HEK293T (cell line): ENCODE data around the gene EPHB1.

ENCODE experiments used
- ARNT ChIP-seq: fragments of 450-650 bp; IDR thresholded peaks from 2 replicates; pipeline ENCODE4 v1.6.1; 2017; ENCODE audit warnings: mild to moderate bottlenecking
- BHLHE40 ChIP-seq: fragments of 450-650 bp; IDR thresholded peaks from 2 replicates; pipeline ENCODE4 v1.6.1; 2016; ENCODE audit warnings: mild to moderate bottlenecking, moderate library complexity, borderline replicate concordance
- CTBP1 ChIP-seq: fragments of 450-650 bp; IDR thresholded peaks from 2 replicates; pipeline ENCODE4 v1.6.1; 2016; ENCODE audit warnings: borderline replicate concordance
- ELF4 ChIP-seq: fragments of 450-650 bp; IDR thresholded peaks from 2 replicates; pipeline ENCODE4 v1.6.1; 2017; ENCODE audit warnings: antibody characterized with exemption
- FOXA1 ChIP-seq: fragments of 450-650 bp; IDR thresholded peaks from 2 replicates; pipeline ENCODE4 v1.6.1; 2016; ENCODE audit warnings: mild to moderate bottlenecking
- FOXK2 ChIP-seq: fragments of 450-650 bp; IDR thresholded peaks from 2 replicates; pipeline ENCODE4 v1.6.1; 2016; ENCODE audit warnings: mild to moderate bottlenecking
- FOXM1 ChIP-seq: fragments of 450-650 bp; IDR thresholded peaks from 2 replicates; pipeline ENCODE4 v1.6.1; 2017; ENCODE audit warnings: mild to moderate bottlenecking, borderline replicate concordance
- HDGF ChIP-seq: fragments of 450-650 bp; IDR thresholded peaks from 2 replicates; pipeline ENCODE4 v1.6.1; 2017; ENCODE audit warnings: antibody characterized with exemption, borderline replicate concordance
- NFRKB ChIP-seq: fragments of 450-650 bp; IDR thresholded peaks from 2 replicates; pipeline ENCODE4 v1.6.1; 2016; ENCODE audit warnings: mild to moderate bottlenecking, moderate library complexity
- SP1 ChIP-seq: fragments of 450-650 bp; IDR thresholded peaks from 2 replicates; pipeline ENCODE4 v1.6.1; 2017
- SUZ12 ChIP-seq: fragments of 450-650 bp; IDR thresholded peaks from 2 replicates; pipeline ENCODE4 v1.6.1; 2016; ENCODE audit warnings: mild to moderate bottlenecking
- TARDBP ChIP-seq: fragments of 450-650 bp; IDR thresholded peaks from 2 replicates; pipeline ENCODE4 v1.6.1; 2016
- TF ChIP-seq, protein P1 (sequence below): fragments of 450-650 bp; IDR thresholded peaks from 2 replicates; pipeline ENCODE4 v1.6.1; 2016

GRCh38 chr3:135165260-135165659 is 370.2 kb downstream of the EPHB1 start:
- no peak for TF ChIP-seq FOXK2
- no peak for TF ChIP-seq ARNT
- no peak for TF ChIP-seq BHLHE40
- TF ChIP-seq SP1: no peak
- no peak for TF ChIP-seq ELF4
- no peak for TF ChIP-seq TARDBP
- no peak for TF ChIP-seq FOXA1
- no peak for TF ChIP-seq NFRKB
- TF ChIP-seq FOXM1: no peak
- no peak for TF ChIP-seq SUZ12
- no peak for TF ChIP-seq CTBP1
- TF ChIP-seq, protein P1, sequence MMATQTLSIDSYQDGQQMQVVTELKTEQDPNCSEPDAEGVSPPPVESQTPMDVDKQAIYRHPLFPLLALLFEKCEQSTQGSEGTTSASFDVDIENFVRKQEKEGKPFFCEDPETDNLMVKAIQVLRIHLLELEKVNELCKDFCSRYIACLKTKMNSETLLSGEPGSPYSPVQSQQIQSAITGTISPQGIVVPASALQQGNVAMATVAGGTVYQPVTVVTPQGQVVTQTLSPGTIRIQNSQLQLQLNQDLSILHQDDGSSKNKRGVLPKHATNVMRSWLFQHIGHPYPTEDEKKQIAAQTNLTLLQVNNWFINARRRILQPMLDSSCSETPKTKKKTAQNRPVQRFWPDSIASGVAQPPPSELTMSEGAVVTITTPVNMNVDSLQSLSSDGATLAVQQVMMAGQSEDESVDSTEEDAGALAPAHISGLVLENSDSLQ: no peak
- TF ChIP-seq HDGF: no peak
